Vagina (tissue), 2 donors: ENCODE measurements around the gene KRT86.

ENCODE experiments used
- POLR2A ChIP-seq, 2 donors: fragments of 450-650 bp; IDR thresholded peaks; one replicate each; pipeline ENCODE4 v1.6.1; 2017; ENCODE audit warnings: antibody characterized with exemption in 2 of 2, mild to moderate bottlenecking in 2 of 2, moderate library complexity in 2 of 2
- POLR2AphosphoS5 ChIP-seq, 2 donors: sonication (generic); formaldehyde crosslinking; IDR thresholded peaks; one replicate each; pipeline ENCODE4 v1.9.0; 2017; ENCODE audit warnings: antibody characterized with exemption in 2 of 2, mild to moderate bottlenecking in 2 of 2, low read depth in 1 of 2; ENCODE audit not compliant: insufficient read depth in 1 of 2
- TF ChIP-seq, protein P1 (sequence below), 3 experiments: fragments of 450-650 bp in 2 of 3; fragments of 200-600 bp in 1 of 3; sonication (generic) in 1 of 3; IDR thresholded peaks; one replicate each; pipeline ENCODE4 v1.5.1; 2017 to 2019; ENCODE audit warnings: antibody characterized with exemption in 3 of 3, mild to moderate bottlenecking in 2 of 3, moderate library complexity in 2 of 3

DNA sequence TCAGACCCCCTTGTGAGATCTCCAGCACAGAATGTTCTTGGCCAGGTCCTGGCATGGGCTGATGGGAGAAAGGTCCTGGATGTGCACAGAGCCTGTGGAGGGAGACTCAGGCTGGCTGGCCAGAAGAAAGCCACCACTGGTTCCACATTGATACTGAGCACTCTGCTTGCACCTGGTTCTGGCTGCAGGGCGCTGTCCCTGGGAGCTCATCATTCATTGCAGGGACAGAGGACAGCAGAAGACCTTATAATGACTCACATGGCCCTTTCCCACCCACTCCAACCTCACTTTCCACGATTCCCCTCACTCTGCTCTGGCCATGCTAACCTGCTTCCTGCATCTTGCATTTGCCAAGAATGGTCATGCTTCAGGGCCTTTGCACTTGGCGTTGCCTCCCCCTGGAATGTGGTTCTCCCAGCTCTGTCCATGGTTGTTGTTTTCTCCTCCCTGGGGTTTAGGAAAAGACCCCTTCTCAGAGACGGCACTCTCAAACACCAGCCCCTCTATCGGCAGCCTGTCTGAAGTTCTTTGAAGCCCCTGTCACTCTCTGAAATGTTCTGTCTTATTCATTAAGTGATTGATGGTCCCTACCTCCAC, 31.1 kb upstream of the KRT86 start:
- no peak for TF ChIP-seq POLR2AphosphoS5 (IDR thresholded peaks at IDR 0.05; ENCODE audit: insufficient read depth in 1 of 2, low read depth in 1 of 2)
- TF ChIP-seq, protein P1, sequence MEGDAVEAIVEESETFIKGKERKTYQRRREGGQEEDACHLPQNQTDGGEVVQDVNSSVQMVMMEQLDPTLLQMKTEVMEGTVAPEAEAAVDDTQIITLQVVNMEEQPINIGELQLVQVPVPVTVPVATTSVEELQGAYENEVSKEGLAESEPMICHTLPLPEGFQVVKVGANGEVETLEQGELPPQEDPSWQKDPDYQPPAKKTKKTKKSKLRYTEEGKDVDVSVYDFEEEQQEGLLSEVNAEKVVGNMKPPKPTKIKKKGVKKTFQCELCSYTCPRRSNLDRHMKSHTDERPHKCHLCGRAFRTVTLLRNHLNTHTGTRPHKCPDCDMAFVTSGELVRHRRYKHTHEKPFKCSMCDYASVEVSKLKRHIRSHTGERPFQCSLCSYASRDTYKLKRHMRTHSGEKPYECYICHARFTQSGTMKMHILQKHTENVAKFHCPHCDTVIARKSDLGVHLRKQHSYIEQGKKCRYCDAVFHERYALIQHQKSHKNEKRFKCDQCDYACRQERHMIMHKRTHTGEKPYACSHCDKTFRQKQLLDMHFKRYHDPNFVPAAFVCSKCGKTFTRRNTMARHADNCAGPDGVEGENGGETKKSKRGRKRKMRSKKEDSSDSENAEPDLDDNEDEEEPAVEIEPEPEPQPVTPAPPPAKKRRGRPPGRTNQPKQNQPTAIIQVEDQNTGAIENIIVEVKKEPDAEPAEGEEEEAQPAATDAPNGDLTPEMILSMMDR (IDR thresholded peaks at IDR 0.05), result no peak
- no peak for TF ChIP-seq POLR2A (IDR thresholded peaks at IDR 0.05)
